D721Med (cell line): Measurements from ENCODE around the gene CCDC134.

Experiments
- DNase-seq: peaks from one replicate; pipeline ENCODE4 v3.0.0; 2011; ENCODE audit warnings: low spot score; ENCODE audit not compliant: insufficient read length
- FAIRE-seq: peaks from 2 replicates; lab custom pipeline; 2011; peaks lifted over from hg19 to GRCh38; lab: Jason Lieb, UNC
- CTCF ChIP-seq: IDR thresholded peaks from 2 replicates; pipeline ENCODE4 v1.5.1; 2012; ENCODE audit warnings: mild to moderate bottlenecking, control low read depth; ENCODE audit not compliant: insufficient read depth; ENCODE audit errors: missing control alignments

CCDC134 gene

GRCh38 chr22:41844513-41844912 is 44.0 kb downstream of the CCDC134 start:
- no peak for FAIRE-seq
- no peak for TF ChIP-seq CTCF
- no peak for DNase-seq

- no peak for FAIRE-seq
- no peak for DNase-seq
- no peak for TF ChIP-seq CTCF
Observed at GRCh38 chr22:41845380-41846267, 45.1 kb downstream of the CCDC134 start.

- DNase-seq = no peak
- TF ChIP-seq CTCF = no peak
- FAIRE-seq = no peak
Observed at GRCh38 chr22:41846268-41846987, 45.9 kb downstream of the CCDC134 start.

GRCh38 chr22:41847300-41847699 is 46.8 kb downstream of the CCDC134 start:
- no peak for FAIRE-seq
- no peak for TF ChIP-seq CTCF
- no peak for DNase-seq

- no peak for FAIRE-seq
- TF ChIP-seq CTCF = no peak
- no peak for DNase-seq
Observed at GRCh38 chr22:41848468-41848867, 48.0 kb downstream of the CCDC134 start.

- no peak for TF ChIP-seq CTCF
- no peak for FAIRE-seq
Observed at GRCh38 chr22:41856469-41856868, 56.0 kb downstream of the CCDC134 start.

More at GRCh38 chr22:41856469-41856868, 56.0 kb downstream of the CCDC134 start:
- DNase-seq = no peak
